Duodenal mucosa (tissue), 2 donors: ENCODE measurements around the gene HTR6.

Source experiments
- H3K27ac ChIP-seq: one replicate; pipeline ENCODE4 v1.7.0; 2013; ENCODE audit warnings: low read depth, low read length
- H3K27me3 ChIP-seq, 2 donors: one replicate each; pipeline ENCODE4 v1.7.0; 2013; ENCODE audit warnings: low read length in 2 of 2, control low read depth in 1 of 2; ENCODE audit not compliant: insufficient read depth in 2 of 2, control insufficient read depth in 1 of 2
- H3K36me3 ChIP-seq, 2 donors: one replicate each; pipeline ENCODE4 v1.7.0; 2013; ENCODE audit warnings: low read length in 2 of 2, control low read depth in 1 of 2; ENCODE audit not compliant: insufficient read depth in 2 of 2, control insufficient read depth in 1 of 2
- H3K4me1 ChIP-seq, 2 donors: one replicate each; pipeline ENCODE4 v1.7.0; 2013; ENCODE audit warnings: low read length in 2 of 2, control low read depth in 1 of 2; ENCODE audit not compliant: insufficient read depth in 2 of 2, control insufficient read depth in 1 of 2
- H3K4me3 ChIP-seq, 2 donors: one replicate each; pipeline ENCODE4 v1.7.0; 2013; ENCODE audit warnings: low read length in 2 of 2, low read depth in 1 of 2
- H3K9ac ChIP-seq, 2 donors: one replicate each; pipeline ENCODE4 v1.7.0; 2013; ENCODE audit warnings: low read length in 2 of 2, low read depth in 1 of 2
- H3K9me3 ChIP-seq, 2 donors: one replicate each; pipeline ENCODE4 v1.7.0; 2013; ENCODE audit warnings: low read length in 2 of 2, control low read depth in 1 of 2; ENCODE audit not compliant: control insufficient read depth in 1 of 2

The HTR6 gene

DNA sequence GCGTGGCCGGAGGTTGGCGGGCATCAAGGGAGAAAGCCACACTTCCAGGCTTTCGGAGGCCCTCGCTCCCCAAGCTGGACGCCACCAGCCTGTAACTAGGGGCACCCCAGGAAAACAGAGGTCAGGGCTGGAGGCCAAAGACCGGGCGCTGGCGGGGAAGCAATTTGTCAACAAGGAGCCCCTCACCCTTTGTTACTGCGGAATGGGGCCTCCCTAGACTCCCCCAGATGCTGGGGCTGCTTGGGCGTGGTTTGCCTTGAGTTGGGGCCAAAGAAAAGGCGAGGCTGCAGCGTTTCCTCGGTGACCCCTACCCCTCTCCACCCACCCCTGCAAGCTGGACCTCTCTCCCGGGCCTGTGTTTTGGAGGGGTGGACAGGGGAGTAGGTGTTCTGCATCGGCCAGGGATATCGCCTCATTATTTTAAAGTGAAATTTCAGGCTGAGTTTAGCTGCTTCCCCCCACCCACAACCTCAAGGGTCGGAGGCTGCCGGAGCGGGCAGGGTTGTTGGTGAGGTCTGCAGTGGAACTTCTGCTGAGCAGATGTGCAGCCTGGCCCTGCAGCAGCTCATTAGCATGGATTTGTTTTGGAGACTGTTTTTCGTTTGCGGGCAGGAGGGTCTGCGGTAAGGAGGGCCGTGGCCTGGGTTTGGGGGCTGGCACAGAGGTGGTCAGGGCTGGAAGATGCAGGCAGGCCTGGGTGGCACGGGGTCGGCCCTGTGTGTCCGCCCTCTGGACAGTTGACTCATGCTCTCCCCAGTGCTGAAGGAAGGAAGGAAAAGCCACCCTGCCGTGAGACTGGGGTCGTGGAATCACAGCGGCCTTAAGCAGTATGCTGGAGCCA lies 19.0 kb upstream of the HTR6 start:
- no peaks in the 10 kb centered on the region for H3K27me3 ChIP-seq
- H3K36me3 ChIP-seq = no peaks in the 10 kb centered on the region
- H3K9me3 ChIP-seq = no peaks in the 10 kb centered on the region
- H3K4me3 ChIP-seq = peak overlapping the region; percentile 92 to 93
- H3K9ac ChIP-seq = peak overlapping the region; percentile 97 to 98
- H3K4me1 ChIP-seq = peaks cover 54 to 59% of the 10 kb centered on the region in 2 donors
- H3K27ac ChIP-seq = peak overlapping the region; percentile 93

DNA sequence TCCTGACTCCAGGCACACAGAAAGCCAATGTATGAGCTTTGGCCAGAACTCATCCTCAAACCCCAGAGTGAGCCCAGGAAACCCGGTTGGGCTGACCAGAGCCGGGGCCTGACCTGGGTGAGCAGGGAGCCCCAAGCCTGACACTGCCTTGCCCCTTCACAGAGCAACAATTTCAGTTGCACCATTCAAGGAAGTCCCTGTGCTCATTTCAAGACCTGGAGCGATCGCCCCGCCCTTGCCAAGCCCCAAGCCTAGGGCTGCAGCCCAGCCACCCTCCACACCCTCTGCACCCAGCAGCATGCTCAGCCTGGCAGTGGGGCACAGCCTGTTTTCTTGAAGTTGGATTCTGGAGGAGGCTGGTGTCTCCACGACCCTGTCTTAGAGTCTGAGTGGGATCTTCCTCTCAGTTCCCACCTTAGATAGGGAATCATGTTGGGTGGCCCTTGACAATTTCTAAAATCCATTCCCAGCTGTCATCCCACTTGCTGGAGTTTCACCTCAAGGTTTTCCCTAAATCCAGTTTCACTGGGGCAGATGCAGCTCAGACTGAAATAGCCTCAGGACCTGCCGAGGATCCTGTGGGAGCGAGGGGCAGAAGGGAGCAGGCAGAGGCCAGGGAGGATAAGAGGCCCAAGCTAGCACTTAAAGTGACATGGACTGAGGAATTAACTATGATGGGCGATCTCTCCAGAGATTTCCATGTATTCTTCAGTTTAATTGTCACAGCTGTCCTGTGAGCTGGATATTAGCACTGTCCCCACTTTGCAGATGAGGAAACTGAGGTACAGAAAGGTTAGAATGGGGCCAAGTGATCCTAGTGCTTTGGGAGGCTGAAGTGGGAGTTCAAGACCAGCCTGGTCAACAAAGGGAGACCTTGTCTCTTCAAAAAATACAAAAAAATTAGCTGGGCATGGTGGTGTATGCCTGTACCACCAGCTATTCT lies 18.0 kb upstream of the HTR6 start:
- no peaks in the 10 kb centered on the region for H3K9me3 ChIP-seq
- peak overlapping the region; percentile 93 for H3K27ac ChIP-seq
- no peaks in the 10 kb centered on the region for H3K36me3 ChIP-seq
- H3K27me3 ChIP-seq = no peaks in the 10 kb centered on the region
- peak overlapping the region; percentile 97 to 98 for H3K9ac ChIP-seq
- peaks cover 51 to 59% of the 10 kb centered on the region in 2 donors for H3K4me1 ChIP-seq
- H3K4me3 ChIP-seq = peak overlapping the region; percentile 92 to 93

DNA sequence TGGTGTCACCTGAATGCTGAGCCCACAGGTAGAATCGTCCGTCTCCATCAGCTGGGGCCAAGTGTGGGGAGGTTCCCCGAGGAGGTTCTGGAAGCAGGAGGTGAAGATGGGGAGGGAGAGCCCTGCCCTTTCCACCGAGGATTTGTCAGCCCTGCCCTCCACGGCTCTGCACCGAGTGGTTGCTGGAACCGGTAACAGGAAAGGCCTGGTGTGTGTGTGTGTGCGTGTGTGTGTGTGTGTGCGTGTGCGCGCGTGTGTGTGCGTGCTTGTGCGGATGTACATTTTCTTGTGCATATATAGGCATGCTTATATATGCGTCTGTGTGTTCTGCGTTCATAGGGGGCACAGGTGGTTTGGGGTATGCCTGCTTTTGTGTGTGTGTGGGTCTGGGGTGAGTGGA lies 17.0 kb upstream of the HTR6 start:
- H3K27me3 ChIP-seq = no peaks in the 10 kb centered on the region
- H3K4me1 ChIP-seq = peaks cover 51 to 58% of the 10 kb centered on the region in 2 donors
- H3K4me3 ChIP-seq = peak overlapping the region; percentile 92 to 93
- no peak overlapping the region for H3K27ac ChIP-seq
- H3K9ac ChIP-seq = peak overlapping the region; percentile 97 to 98
- H3K36me3 ChIP-seq = peaks cover 0 to 8% of the 10 kb centered on the region in 2 donors
- H3K9me3 ChIP-seq = no peaks in the 10 kb centered on the region

GRCh38 chr1:19648239-19648638 lies 16.4 kb upstream of the HTR6 start:
- peak overlapping the region; percentile 15 to 98 for H3K9ac ChIP-seq
- H3K4me1 ChIP-seq = peaks cover 51 to 52% of the 10 kb centered on the region in 2 donors
- peaks cover 0 to 8% of the 10 kb centered on the region in 2 donors for H3K36me3 ChIP-seq
- H3K27me3 ChIP-seq = no peaks in the 10 kb centered on the region
- H3K9me3 ChIP-seq = no peaks in the 10 kb centered on the region
- H3K27ac ChIP-seq = peak overlapping the region; percentile 20
- peak overlapping the region; percentile 92 to 93 for H3K4me3 ChIP-seq

GRCh38 chr1:19648689-19649088 lies 16.0 kb upstream of the HTR6 start:
- peak overlapping the region; percentile 20 for H3K27ac ChIP-seq
- peaks cover 0 to 8% of the 10 kb centered on the region in 2 donors for H3K36me3 ChIP-seq
- H3K9ac ChIP-seq = peak overlapping the region; percentile 15 to 98
- H3K4me3 ChIP-seq = peak overlapping the region in 1 of 2 donors; percentile 40
- no peaks in the 10 kb centered on the region for H3K9me3 ChIP-seq
- H3K4me1 ChIP-seq = peaks cover 51 to 53% of the 10 kb centered on the region in 2 donors
- no peaks in the 10 kb centered on the region for H3K27me3 ChIP-seq

DNA sequence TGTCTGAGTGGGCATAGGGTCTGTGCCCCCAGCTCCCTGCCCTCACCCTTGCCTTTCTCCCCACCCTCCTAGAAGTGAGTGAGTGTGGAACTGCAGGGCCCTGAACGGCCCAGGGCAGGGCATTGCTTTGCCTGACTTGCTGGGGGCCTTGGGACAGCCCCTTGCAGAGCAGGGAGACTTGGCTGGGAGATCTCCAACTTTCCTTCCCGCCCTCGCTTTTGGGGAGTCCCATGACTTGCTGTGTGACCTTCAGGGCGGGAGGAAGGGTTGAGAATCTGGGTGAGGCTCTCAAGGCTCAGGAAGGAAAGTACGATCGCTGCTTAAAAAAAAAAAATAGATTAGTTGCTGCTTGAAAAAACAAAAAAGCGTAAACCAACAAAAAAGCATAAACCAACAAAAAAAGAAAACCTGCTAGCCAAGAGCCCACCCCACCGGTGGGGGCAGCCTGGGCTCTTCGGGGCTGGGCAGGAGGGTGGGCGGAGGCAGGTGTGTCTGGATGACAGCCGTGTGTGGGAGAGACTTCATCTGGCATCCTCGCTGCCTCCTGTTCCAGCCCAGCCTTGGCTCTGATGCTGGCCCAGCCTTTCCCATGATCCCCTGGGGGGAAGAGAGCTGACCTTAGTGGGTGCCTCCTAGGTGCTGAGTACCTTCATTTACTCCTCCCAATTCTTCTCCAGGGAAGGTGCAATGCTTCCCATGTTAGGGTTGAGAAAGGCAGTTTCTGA lies 14.1 kb upstream of the HTR6 start:
- no peaks in the 10 kb centered on the region for H3K27me3 ChIP-seq
- H3K4me1 ChIP-seq = peaks cover 63 to 68% of the 10 kb centered on the region in 2 donors
- H3K36me3 ChIP-seq = peaks cover 5 to 26% of the 10 kb centered on the region in 2 donors
- no peaks in the 10 kb centered on the region for H3K9me3 ChIP-seq
- H3K4me3 ChIP-seq = peak overlapping the region in 1 of 2 donors; percentile 32
- H3K9ac ChIP-seq = peak overlapping the region; percentile 52 to 54
- H3K27ac ChIP-seq = no peak overlapping the region

GRCh38 chr1:19651141-19651737 lies 13.4 kb upstream of the HTR6 start:
- Histone ChIP-seq H3K9ac (peak overlapping the region; percentile 47 to 52), H3K27me3 (no peaks in the 10 kb centered on the region), H3K36me3 (peaks cover 10 to 31% of the 10 kb centered on the region in 2 donors), H3K4me3 (no peak overlapping the region), H3K9me3 (no peaks in the 10 kb centered on the region), H3K27ac (no peak overlapping the region), H3K4me1 (peaks cover 57 to 62% of the 10 kb centered on the region in 2 donors)

DNA sequence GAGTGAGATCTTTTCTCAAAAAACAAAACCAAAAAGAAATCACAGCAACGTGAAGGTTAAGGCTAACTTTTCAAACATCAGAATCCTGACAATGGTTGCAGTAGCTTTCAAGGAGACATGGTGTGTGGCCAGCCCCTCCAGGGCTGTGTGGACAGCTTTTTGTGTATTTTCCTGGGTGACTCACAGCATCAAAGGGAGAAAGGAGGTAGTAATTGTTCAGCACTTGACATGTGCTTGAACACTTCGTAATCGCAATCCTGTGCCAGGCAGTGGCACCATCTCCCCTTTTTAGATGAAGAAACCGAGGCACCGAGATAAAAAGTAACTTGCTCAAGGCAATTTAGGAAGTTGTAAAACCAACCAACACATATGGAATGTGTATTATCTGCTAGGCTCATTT lies 10.3 kb upstream of the HTR6 start:
- Histone ChIP-seq H3K4me3 (no peak overlapping the region), H3K27ac (no peak overlapping the region)

DNA sequence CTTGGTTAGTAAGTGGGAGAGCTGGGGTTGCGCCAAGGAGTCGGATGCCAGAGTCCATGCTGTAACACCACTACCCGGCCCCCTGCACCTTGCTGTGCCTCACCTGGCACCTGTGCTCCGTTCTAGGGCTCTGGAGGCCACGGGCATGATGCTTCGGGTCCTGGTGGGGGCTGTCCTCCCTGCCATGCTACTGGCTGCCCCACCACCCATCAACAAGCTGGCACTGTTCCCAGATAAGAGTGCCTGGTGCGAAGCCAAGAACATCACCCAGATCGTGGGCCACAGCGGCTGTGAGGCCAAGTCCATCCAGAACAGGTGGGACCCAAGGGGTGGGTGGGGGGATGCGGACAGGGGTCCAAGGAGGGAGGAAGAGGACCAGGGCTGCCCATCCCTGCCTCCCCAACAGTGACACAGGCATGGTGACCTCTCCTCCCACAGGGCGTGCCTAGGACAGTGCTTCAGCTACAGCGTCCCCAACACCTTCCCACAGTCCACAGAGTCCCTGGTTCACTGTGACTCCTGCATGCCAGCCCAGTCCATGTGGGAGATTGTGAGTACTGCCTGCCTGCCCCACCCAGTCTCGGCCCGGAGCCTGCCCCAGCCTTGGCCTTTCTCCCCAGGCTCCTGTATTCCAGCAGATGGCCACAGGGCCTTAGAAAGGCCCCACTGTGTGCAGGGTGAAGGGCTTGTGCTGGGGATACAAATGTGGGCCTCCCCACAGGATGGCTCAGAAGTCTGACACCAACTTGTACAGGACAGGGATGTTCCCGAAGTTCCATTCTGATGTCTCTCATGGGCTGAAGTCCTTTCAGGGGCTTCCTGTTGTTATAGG lies 9.6 kb upstream of the HTR6 start:
- Histone ChIP-seq H3K36me3 (peaks cover 12 to 51% of the 10 kb centered on the region in 2 donors), H3K27me3 (no peaks in the 10 kb centered on the region), H3K4me1 (peaks cover 31 to 38% of the 10 kb centered on the region in 2 donors), H3K9ac (peak overlapping the region in 1 of 2 donors; percentile 11), H3K27ac (no peak overlapping the region), H3K4me3 (no peak overlapping the region), H3K9me3 (no peaks in the 10 kb centered on the region)

More for the DNA sequence above, 10.3 kb upstream of the HTR6 start:
- Histone ChIP-seq H3K4me1 (peaks cover 35 to 38% of the 10 kb centered on the region in 2 donors), H3K36me3 (peaks cover 12 to 51% of the 10 kb centered on the region in 2 donors), H3K9ac (peak overlapping the region in 1 of 2 donors; percentile 11), H3K27me3 (no peaks in the 10 kb centered on the region), H3K9me3 (no peaks in the 10 kb centered on the region)
